CD4-positive, CD25-positive, alpha-beta regulatory T cell (primary cell): ENCODE data around the gene TMEM151A. TPM values are rescaled to one million over a fixed set of nuclear protein-coding genes. Genes with fewer than 3 reads are reported as not detected.

ENCODE experiments used
- ATAC-seq, 2 donors: fragments of 150-1000 bp; cut with Tn5 transposase; one replicate each; pipeline ENCODE4 v1.10.0; 2021; ENCODE audit warnings: low read depth in 2 of 2, moderate number of reproducible peaks in 2 of 2, moderate library complexity in 1 of 2
- DNase-seq, 3 donors: peaks; one replicate each; pipeline versions ENCODE4 v3.0.0 to v3.0.0-alpha.2; 2012 to 2022; ENCODE audit warnings: mixed read lengths in 1 of 3
- H3K27ac ChIP-seq: one replicate; pipeline ENCODE4 v1.7.0; 2013; ENCODE audit warnings: mild to moderate bottlenecking, low read length; ENCODE audit not compliant: insufficient read depth, poor library complexity, severe bottlenecking
- H3K27me3 ChIP-seq: one replicate; pipeline ENCODE4 v1.7.0; 2013; ENCODE audit warnings: low read length; ENCODE audit not compliant: control insufficient read depth, insufficient read depth
- H3K36me3 ChIP-seq: one replicate; pipeline ENCODE4 v1.7.0; 2013; ENCODE audit warnings: mild to moderate bottlenecking, low read length, moderate library complexity; ENCODE audit not compliant: control insufficient read depth, insufficient read depth
- H3K4me1 ChIP-seq: 2 replicates; pipeline ENCODE4 v1.7.0; 2013; ENCODE audit warnings: mild to moderate bottlenecking, low read length; ENCODE audit not compliant: insufficient read depth, control insufficient read depth, poor library complexity, severe bottlenecking
- H3K4me3 ChIP-seq: one replicate; pipeline ENCODE4 v1.7.0; 2013; ENCODE audit warnings: low read depth, mild to moderate bottlenecking, low read length, moderate library complexity
- H3K9me3 ChIP-seq, 2 experiments: 1 replicate in 1 of 2; 2 replicates in 1 of 2; pipeline ENCODE4 v1.7.0; 2013; ENCODE audit warnings: low read length in 2 of 2, mild to moderate bottlenecking in 1 of 2, moderate library complexity in 1 of 2; ENCODE audit not compliant: control insufficient read depth in 2 of 2
- H3K27ac Mint-ChIP-seq, 3 donors: one replicate each; pipeline ENCODE4 v1.8.0; 2020 to 2022; ENCODE audit warnings: mild to moderate bottlenecking in 3 of 3, mixed read lengths in 3 of 3, moderate library complexity in 2 of 3
- H3K27me3 Mint-ChIP-seq: one replicate; pipeline ENCODE4 v1.8.0; 2022; ENCODE audit warnings: mild to moderate bottlenecking, mixed read lengths
- H3K36me3 Mint-ChIP-seq: one replicate; pipeline ENCODE4 v1.8.0; 2020; ENCODE audit warnings: mixed read lengths
- H3K4me1 Mint-ChIP-seq, 4 donors: one replicate each; pipeline ENCODE4 v1.8.0; 2020 to 2022; ENCODE audit warnings: mixed read lengths in 4 of 4, mild to moderate bottlenecking in 1 of 4
- H3K4me3 Mint-ChIP-seq, 4 donors: one replicate each; pipeline ENCODE4 v1.8.0; 2020 to 2022; ENCODE audit warnings: mild to moderate bottlenecking in 4 of 4, mixed read lengths in 4 of 4, moderate library complexity in 3 of 4
- H3K9me3 Mint-ChIP-seq, 7 donors: one replicate each; pipeline ENCODE4 v1.8.0; 2020 to 2022; ENCODE audit warnings: mixed read lengths in 7 of 7, mild to moderate bottlenecking in 3 of 7, moderate library complexity in 2 of 7
- polyA plus RNA-seq, 4 donors: library from polyadenylated mRNA; unstranded; fragments of 300-500 nt; fragmentation: Illumina TruSeq; gene quantifications; one replicate each; pipeline ENCODE4 v1.2.3, GENCODE V29; 2021
- total RNA-seq: library from RNA; stranded (reverse); gene quantifications from one replicate; pipeline ENCODE4 v1.2.3, GENCODE V29; 2022

Gene TMEM151A
- total and polyA plus RNA-seq, 5 donors from 2014 or later: not detected

- no peaks in the 10 kb centered on the region for H3K27me3 ChIP-seq
- Mint-ChIP-seq H3K27ac (peak overlapping the region; percentile 76 to 88 (median 82)), H3K27me3 (peaks cover 5% of the 10 kb centered on the region), H3K4me3 (peak overlapping the region; percentile 65 to 94 (median 84)), H3K36me3 (no peaks in the 10 kb centered on the region), H3K4me1 (peaks cover 0 to 41% (median 17%) of the 10 kb centered on the region in 4 donors), H3K9me3 (no peaks in the 10 kb centered on the region)
- no peaks in the 10 kb centered on the region for H3K9me3 ChIP-seq
- H3K27ac ChIP-seq: peak overlapping the region; percentile 33
- DNase-seq (no peak), ATAC-seq (no peak)
- H3K4me3 ChIP-seq: no peak overlapping the region
- no peaks in the 10 kb centered on the region for H3K36me3 ChIP-seq
- H3K4me1 ChIP-seq: peaks cover 38% of the 10 kb centered on the region
Measured at GRCh38 chr11:66281776-66282467, 9.8 kb upstream of the TMEM151A start.

- Mint-ChIP-seq H3K9me3 (no peaks in the 10 kb centered on the region), H3K27me3 (peaks cover 5% of the 10 kb centered on the region), H3K36me3 (no peaks in the 10 kb centered on the region), H3K27ac (peak overlapping the region; percentile 76 to 88 (median 77)), H3K4me3 (peak overlapping the region; percentile 65 to 94 (median 84)), H3K4me1 (peaks cover 0 to 46% (median 17%) of the 10 kb centered on the region in 4 donors)
- peak overlapping the region; percentile 70 for H3K27ac ChIP-seq
- peaks cover 37% of the 10 kb centered on the region for H3K4me1 ChIP-seq
- DNase-seq (peak; percentile 98 to 100 (median 98)), ATAC-seq (peak; percentile 82 to 85)
- H3K4me3 ChIP-seq: no peak overlapping the region
- no peaks in the 10 kb centered on the region for H3K27me3 ChIP-seq
- H3K36me3 ChIP-seq: no peaks in the 10 kb centered on the region
- H3K9me3 ChIP-seq: no peaks in the 10 kb centered on the region
Measured at GRCh38 chr11:66282468-66283455, 8.9 kb upstream of the TMEM151A start.

- Mint-ChIP-seq H3K27me3 (peaks cover 5% of the 10 kb centered on the region), H3K4me3 (peak overlapping the region in 2 of 4 donors; percentile 47 to 89), H3K27ac (peak overlapping the region in 1 of 3 donors; percentile 46), H3K36me3 (no peaks in the 10 kb centered on the region), H3K9me3 (no peaks in the 10 kb centered on the region), H3K4me1 (peaks cover 0 to 51% (median 17%) of the 10 kb centered on the region in 4 donors)
- H3K4me3 ChIP-seq: no peak overlapping the region
- no peaks in the 10 kb centered on the region for H3K27me3 ChIP-seq
- no peaks in the 10 kb centered on the region for H3K9me3 ChIP-seq
- ATAC-seq (no peak), DNase-seq (no peak)
- no peak overlapping the region for H3K27ac ChIP-seq
- no peaks in the 10 kb centered on the region for H3K36me3 ChIP-seq
- peaks cover 42% of the 10 kb centered on the region for H3K4me1 ChIP-seq
Measured at GRCh38 chr11:66283461-66284105, 8.1 kb upstream of the TMEM151A start.

- H3K27ac Mint-ChIP-seq: peak overlapping the region in 1 of 3 donors; percentile 48
- no peak overlapping the region for H3K27ac ChIP-seq
- no peaks in the 10 kb centered on the region for H3K36me3 Mint-ChIP-seq
- H3K4me3 ChIP-seq: no peak overlapping the region
- H3K4me1 Mint-ChIP-seq: peaks cover 5 to 49% (median 22%) of the 10 kb centered on the region in 4 donors
- H3K27me3 ChIP-seq: no peaks in the 10 kb centered on the region
- H3K9me3 Mint-ChIP-seq: no peaks in the 10 kb centered on the region
- peak overlapping the region in 1 of 4 donors; percentile 12 for H3K4me3 Mint-ChIP-seq
- H3K27me3 Mint-ChIP-seq: peaks cover 13% of the 10 kb centered on the region
- DNase-seq (no peak), ATAC-seq (no peak)
- no peaks in the 10 kb centered on the region for H3K9me3 ChIP-seq
- H3K36me3 ChIP-seq: no peaks in the 10 kb centered on the region
- peaks cover 40% of the 10 kb centered on the region for H3K4me1 ChIP-seq
Measured at GRCh38 chr11:66284526-66285078, 7.1 kb upstream of the TMEM151A start.

- Histone ChIP-seq H3K27ac (no peak overlapping the region), H3K36me3 (no peaks in the 10 kb centered on the region), H3K27me3 (no peaks in the 10 kb centered on the region), H3K4me1 (peaks cover 46% of the 10 kb centered on the region), H3K9me3 (no peaks in the 10 kb centered on the region), H3K4me3 (no peak overlapping the region)
- ATAC-seq: no peak
- H3K27ac Mint-ChIP-seq: no peak overlapping the region
- H3K9me3 Mint-ChIP-seq: no peaks in the 10 kb centered on the region
- H3K4me3 Mint-ChIP-seq: peak overlapping the region in 2 of 4 donors; percentile 47 to 52
- H3K27me3 Mint-ChIP-seq: peaks cover 20% of the 10 kb centered on the region
- H3K36me3 Mint-ChIP-seq: no peaks in the 10 kb centered on the region
- peaks cover 5 to 56% (median 26%) of the 10 kb centered on the region in 4 donors for H3K4me1 Mint-ChIP-seq
- no peak for DNase-seq
Measured at GRCh38 chr11:66285250-66285947, 6.3 kb upstream of the TMEM151A start.

- H3K36me3 Mint-ChIP-seq: no peaks in the 10 kb centered on the region
- H3K9me3 Mint-ChIP-seq: peaks cover 0 to 1% (median 0%) of the 10 kb centered on the region in 7 donors
- H3K4me1 Mint-ChIP-seq: peaks cover 9 to 54% (median 27%) of the 10 kb centered on the region in 4 donors
- peaks cover 6% of the 10 kb centered on the region for H3K27me3 ChIP-seq
- no peak overlapping the region for H3K27ac Mint-ChIP-seq
- peak overlapping the region; percentile 39 to 79 (median 76) for H3K4me3 Mint-ChIP-seq
- no peaks in the 10 kb centered on the region for H3K36me3 ChIP-seq
- no peaks in the 10 kb centered on the region for H3K9me3 ChIP-seq
- H3K27me3 Mint-ChIP-seq: peaks cover 23% of the 10 kb centered on the region
- no peak for DNase-seq
- no peak for ATAC-seq
- no peak overlapping the region for H3K27ac ChIP-seq
- peaks cover 47% of the 10 kb centered on the region for H3K4me1 ChIP-seq
- H3K4me3 ChIP-seq: no peak overlapping the region
Measured at GRCh38 chr11:66286699-66287098, 5.0 kb upstream of the TMEM151A start.
